SK-N-SH treated with all-trans-retinoic acid at 6 μM for 48 hours (cell line): ENCODE data around the gene RASSF5.

Source experiments
- ARNTL ChIP-seq: fragments of 450-650 bp; formaldehyde crosslinking; IDR thresholded peaks from 2 replicates; pipeline ENCODE4 v1.5.0; 2020; ENCODE audit warnings: low read depth, mild to moderate bottlenecking, moderate library complexity, borderline replicate concordance
- BACH2 ChIP-seq: fragments of 250-450 bp; sonication (Bioruptor Pico); IDR thresholded peaks from 2 replicates; pipeline ENCODE4 v1.9.0; 2021; ENCODE audit warnings: mild to moderate bottlenecking, borderline replicate concordance
- ESRRG ChIP-seq: fragments of 250-450 bp; sonication (Bioruptor Pico); IDR thresholded peaks from 2 replicates; pipeline ENCODE4 v1.6.1; 2021; ENCODE audit warnings: mild to moderate bottlenecking
- GLIS3 ChIP-seq: fragments of 250-450 bp; sonication (Bioruptor Pico); IDR thresholded peaks from 2 replicates; pipeline ENCODE4 v1.5.0; 2020; ENCODE audit warnings: mild to moderate bottlenecking, moderate library complexity
- OSR1 ChIP-seq: fragments of 250-450 bp; sonication (Bioruptor Pico); IDR thresholded peaks from 2 replicates; pipeline ENCODE4 v1.8.0; 2022; ENCODE audit warnings: moderate library complexity, mild to moderate bottlenecking, inconsistent platforms
- TCF4 ChIP-seq: fragments of 250-450 bp; sonication (Bioruptor Pico); IDR thresholded peaks from 2 replicates; pipeline ENCODE4 v1.8.0; 2021; ENCODE audit warnings: mild to moderate bottlenecking, moderate library complexity, borderline replicate concordance
- ZC3H10 ChIP-seq: fragments of 250-450 bp; sonication (Bioruptor Pico); IDR thresholded peaks from 2 replicates; pipeline ENCODE4 v1.5.1; 2021; ENCODE audit warnings: mild to moderate bottlenecking, moderate library complexity
- ZFP30 ChIP-seq: fragments of 450-650 bp; formaldehyde crosslinking; IDR thresholded peaks from 2 replicates; pipeline ENCODE4 v1.5.0; 2022; ENCODE audit warnings: mild to moderate bottlenecking, moderate library complexity
- TF ChIP-seq, protein P1 (sequence below): fragments of 250-450 bp; sonication (Bioruptor Pico); IDR thresholded peaks from 2 replicates; pipeline ENCODE4 v1.8.0; 2020; ENCODE audit warnings: mild to moderate bottlenecking, moderate library complexity, borderline replicate concordance
- TF ChIP-seq, protein P2 (sequence below): fragments of 250-450 bp; sonication (Bioruptor Pico); IDR thresholded peaks from 2 replicates; pipeline ENCODE4 v1.5.0; 2020; ENCODE audit warnings: mild to moderate bottlenecking, moderate library complexity
- TF ChIP-seq, protein P3 (sequence below): fragments of 250-450 bp; sonication (Bioruptor Pico); IDR thresholded peaks from 2 replicates; pipeline ENCODE4 v1.5.1; 2020; ENCODE audit warnings: low read depth, mild to moderate bottlenecking, moderate library complexity
- TF ChIP-seq, protein P4 (sequence below): fragments of 250-450 bp; sonication (Bioruptor Pico); IDR thresholded peaks from 2 replicates; pipeline ENCODE4 v1.5.1; 2021; ENCODE audit warnings: mild to moderate bottlenecking, moderate library complexity

DNA sequence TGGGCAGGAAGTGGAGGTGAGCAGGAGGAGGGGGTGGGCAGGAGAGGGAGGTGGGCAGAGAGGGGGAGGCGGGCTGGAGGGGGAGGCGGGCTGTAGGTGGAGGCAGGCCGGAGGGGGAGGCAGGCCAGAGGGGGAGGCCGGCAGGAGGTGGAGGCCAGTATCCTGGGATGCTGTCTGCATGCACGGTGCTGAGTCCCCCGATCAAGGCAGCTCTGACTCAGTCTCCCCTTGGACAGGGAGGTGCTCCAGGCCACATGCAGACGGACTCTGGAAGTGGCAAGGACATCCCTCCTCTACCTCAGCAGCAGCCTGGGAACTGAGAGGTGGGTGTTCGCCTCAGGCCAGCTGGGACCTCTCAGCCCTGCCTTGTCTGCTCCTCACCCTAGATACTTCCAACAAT lies 27.1 kb upstream of the RASSF5 start:
- TF ChIP-seq ZFP30 (no peak), ARNTL (CRISPR knock-in tag) (no peak), ESRRG (CRISPR knock-in tag) (no peak), TCF4 (CRISPR knock-in tag) (no peak), OSR1 (no peak), GLIS3 (CRISPR knock-in tag) (no peak), ZC3H10 (CRISPR knock-in tag) (no peak), BACH2 (CRISPR knock-in tag) (no peak)
- TF ChIP-seq, protein P1, sequence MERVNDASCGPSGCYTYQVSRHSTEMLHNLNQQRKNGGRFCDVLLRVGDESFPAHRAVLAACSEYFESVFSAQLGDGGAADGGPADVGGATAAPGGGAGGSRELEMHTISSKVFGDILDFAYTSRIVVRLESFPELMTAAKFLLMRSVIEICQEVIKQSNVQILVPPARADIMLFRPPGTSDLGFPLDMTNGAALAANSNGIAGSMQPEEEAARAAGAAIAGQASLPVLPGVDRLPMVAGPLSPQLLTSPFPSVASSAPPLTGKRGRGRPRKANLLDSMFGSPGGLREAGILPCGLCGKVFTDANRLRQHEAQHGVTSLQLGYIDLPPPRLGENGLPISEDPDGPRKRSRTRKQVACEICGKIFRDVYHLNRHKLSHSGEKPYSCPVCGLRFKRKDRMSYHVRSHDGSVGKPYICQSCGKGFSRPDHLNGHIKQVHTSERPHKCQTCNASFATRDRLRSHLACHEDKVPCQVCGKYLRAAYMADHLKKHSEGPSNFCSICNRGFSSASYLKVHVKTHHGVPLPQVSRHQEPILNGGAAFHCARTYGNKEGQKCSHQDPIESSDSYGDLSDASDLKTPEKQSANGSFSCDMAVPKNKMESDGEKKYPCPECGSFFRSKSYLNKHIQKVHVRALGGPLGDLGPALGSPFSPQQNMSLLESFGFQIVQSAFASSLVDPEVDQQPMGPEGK = no peak
- TF ChIP-seq, protein P2, sequence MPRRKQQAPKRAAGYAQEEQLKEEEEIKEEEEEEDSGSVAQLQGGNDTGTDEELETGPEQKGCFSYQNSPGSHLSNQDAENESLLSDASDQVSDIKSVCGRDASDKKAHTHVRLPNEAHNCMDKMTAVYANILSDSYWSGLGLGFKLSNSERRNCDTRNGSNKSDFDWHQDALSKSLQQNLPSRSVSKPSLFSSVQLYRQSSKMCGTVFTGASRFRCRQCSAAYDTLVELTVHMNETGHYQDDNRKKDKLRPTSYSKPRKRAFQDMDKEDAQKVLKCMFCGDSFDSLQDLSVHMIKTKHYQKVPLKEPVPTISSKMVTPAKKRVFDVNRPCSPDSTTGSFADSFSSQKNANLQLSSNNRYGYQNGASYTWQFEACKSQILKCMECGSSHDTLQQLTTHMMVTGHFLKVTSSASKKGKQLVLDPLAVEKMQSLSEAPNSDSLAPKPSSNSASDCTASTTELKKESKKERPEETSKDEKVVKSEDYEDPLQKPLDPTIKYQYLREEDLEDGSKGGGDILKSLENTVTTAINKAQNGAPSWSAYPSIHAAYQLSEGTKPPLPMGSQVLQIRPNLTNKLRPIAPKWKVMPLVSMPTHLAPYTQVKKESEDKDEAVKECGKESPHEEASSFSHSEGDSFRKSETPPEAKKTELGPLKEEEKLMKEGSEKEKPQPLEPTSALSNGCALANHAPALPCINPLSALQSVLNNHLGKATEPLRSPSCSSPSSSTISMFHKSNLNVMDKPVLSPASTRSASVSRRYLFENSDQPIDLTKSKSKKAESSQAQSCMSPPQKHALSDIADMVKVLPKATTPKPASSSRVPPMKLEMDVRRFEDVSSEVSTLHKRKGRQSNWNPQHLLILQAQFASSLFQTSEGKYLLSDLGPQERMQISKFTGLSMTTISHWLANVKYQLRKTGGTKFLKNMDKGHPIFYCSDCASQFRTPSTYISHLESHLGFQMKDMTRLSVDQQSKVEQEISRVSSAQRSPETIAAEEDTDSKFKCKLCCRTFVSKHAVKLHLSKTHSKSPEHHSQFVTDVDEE (CRISPR knock-in tag) = no peak
- TF ChIP-seq, protein P3, sequence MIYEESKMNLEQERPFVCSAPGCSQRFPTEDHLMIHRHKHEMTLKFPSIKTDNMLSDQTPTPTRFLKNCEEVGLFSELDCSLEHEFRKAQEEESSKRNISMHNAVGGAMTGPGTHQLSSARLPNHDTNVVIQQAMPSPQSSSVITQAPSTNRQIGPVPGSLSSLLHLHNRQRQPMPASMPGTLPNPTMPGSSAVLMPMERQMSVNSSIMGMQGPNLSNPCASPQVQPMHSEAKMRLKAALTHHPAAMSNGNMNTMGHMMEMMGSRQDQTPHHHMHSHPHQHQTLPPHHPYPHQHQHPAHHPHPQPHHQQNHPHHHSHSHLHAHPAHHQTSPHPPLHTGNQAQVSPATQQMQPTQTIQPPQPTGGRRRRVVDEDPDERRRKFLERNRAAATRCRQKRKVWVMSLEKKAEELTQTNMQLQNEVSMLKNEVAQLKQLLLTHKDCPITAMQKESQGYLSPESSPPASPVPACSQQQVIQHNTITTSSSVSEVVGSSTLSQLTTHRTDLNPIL (CRISPR knock-in tag) = no peak
- TF ChIP-seq, protein P4, sequence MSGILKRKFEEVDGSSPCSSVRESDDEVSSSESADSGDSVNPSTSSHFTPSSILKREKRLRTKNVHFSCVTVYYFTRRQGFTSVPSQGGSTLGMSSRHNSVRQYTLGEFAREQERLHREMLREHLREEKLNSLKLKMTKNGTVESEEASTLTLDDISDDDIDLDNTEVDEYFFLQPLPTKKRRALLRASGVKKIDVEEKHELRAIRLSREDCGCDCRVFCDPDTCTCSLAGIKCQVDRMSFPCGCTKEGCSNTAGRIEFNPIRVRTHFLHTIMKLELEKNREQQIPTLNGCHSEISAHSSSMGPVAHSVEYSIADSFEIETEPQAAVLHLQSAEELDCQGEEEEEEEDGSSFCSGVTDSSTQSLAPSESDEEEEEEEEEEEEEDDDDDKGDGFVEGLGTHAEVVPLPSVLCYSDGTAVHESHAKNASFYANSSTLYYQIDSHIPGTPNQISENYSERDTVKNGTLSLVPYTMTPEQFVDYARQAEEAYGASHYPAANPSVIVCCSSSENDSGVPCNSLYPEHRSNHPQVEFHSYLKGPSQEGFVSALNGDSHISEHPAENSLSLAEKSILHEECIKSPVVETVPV (CRISPR knock-in tag) = no peak
